NB4 (cell line): Measurements from ENCODE around the gene NENF.
"Not testable (repeated sequence)": the region's sequence is repeated elsewhere in the genome, so short reads cannot be mapped to it uniquely, and the experiment has no call there.

Experiments
- DNase-seq: peaks from one replicate; pipeline ENCODE4 v3.0.0; 2010; ENCODE audit warnings: low read depth
- H3K4me3 ChIP-seq: one replicate; pipeline ENCODE4 v1.5.1; 2011; ENCODE audit warnings: mild to moderate bottlenecking, low read depth, low read length, moderate library complexity
- MYC ChIP-seq: IDR thresholded peaks from 2 replicates; pipeline ENCODE4 v1.6.1; 2011; ENCODE audit warnings: low read depth, low read length
- POLR2A ChIP-seq: IDR thresholded peaks from 2 replicates; pipeline ENCODE4 v1.6.1; 2011; ENCODE audit warnings: mild to moderate bottlenecking; ENCODE audit not compliant: insufficient read length; ENCODE audit errors: extremely low read depth
- TF ChIP-seq, protein P1 (sequence below): IDR thresholded peaks from 2 replicates; pipeline ENCODE4 v1.6.1; 2011; ENCODE audit warnings: low read depth, low read length
- TF ChIP-seq, protein P2 (sequence below): IDR thresholded peaks from one replicate; pipeline ENCODE4 v1.5.1; 2012; ENCODE audit warnings: low read depth, low read length

The NENF gene

GRCh38 chr1:212432661-212433576 lies at the start of gene NENF:
Gene NENF, plus strand, starts transcription at chr1:212432920. Its CDS starts 24 bp downstream, at chr1:212432944.
- H3K4me3 ChIP-seq = peak within 1 kb of the TSS; percentile 77
- DNase-seq = peak; percentile 88
- TF ChIP-seq MYC = 0 out of 2 replicates have a peak, but pooled peaks have one; percentile 8
- peak; percentile 87 for TF ChIP-seq POLR2A
- TF ChIP-seq, protein P1, sequence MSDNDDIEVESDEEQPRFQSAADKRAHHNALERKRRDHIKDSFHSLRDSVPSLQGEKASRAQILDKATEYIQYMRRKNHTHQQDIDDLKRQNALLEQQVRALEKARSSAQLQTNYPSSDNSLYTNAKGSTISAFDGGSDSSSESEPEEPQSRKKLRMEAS = no peak
- TF ChIP-seq, protein P2, sequence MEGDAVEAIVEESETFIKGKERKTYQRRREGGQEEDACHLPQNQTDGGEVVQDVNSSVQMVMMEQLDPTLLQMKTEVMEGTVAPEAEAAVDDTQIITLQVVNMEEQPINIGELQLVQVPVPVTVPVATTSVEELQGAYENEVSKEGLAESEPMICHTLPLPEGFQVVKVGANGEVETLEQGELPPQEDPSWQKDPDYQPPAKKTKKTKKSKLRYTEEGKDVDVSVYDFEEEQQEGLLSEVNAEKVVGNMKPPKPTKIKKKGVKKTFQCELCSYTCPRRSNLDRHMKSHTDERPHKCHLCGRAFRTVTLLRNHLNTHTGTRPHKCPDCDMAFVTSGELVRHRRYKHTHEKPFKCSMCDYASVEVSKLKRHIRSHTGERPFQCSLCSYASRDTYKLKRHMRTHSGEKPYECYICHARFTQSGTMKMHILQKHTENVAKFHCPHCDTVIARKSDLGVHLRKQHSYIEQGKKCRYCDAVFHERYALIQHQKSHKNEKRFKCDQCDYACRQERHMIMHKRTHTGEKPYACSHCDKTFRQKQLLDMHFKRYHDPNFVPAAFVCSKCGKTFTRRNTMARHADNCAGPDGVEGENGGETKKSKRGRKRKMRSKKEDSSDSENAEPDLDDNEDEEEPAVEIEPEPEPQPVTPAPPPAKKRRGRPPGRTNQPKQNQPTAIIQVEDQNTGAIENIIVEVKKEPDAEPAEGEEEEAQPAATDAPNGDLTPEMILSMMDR = no peak

DNA sequence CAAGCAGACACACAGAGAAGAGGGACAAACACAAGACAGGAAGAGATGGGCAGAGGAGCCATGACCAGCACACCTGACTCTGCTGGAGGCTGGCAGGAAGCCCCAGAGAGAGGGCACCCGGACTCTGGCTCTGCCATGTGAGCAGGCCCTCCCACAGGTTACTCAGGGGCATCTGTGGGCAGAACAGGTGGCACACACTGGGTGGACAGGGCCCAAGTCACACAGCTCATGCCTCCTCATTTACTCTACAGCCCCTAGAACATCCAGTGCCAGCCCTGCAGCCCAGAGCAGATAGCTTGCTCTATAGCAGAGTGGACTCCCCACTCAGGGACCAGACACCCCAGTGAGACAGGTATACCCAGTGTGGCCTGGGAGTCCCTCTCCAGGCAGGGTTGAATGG lies 46.7 kb upstream of the NENF start:
- no peak for DNase-seq
- TF ChIP-seq POLR2A (no peak), MYC (no peak)
- TF ChIP-seq, protein P2 = no peak
- TF ChIP-seq, protein P1 = no peak
- no peak overlapping the region for H3K4me3 ChIP-seq

- no peak for TF ChIP-seq MYC
- no peak for TF ChIP-seq POLR2A
- TF ChIP-seq, protein P1 = no peak
- TF ChIP-seq, protein P2 = no peak
- DNase-seq = no peak
- H3K4me3 ChIP-seq = no peak overlapping the region
These were observed 43.6 kb upstream of the NENF start for GRCh38 chr1:212388985-212389716.

- not testable (repeated sequence) for H3K4me3 ChIP-seq, DNase-seq
These were observed 36.9 kb upstream of the NENF start for GRCh38 chr1:212395678-212396437.

- TF ChIP-seq, protein P1 = no peak
- TF ChIP-seq MYC (no peak), POLR2A (no peak)
- TF ChIP-seq, protein P2 = no peak
- DNase-seq = no peak
- H3K4me3 ChIP-seq = no peak overlapping the region
These were observed 36.1 kb upstream of the NENF start for GRCh38 chr1:212396638-212397037.

GRCh38 chr1:212397171-212397570 lies 35.5 kb upstream of the NENF start:
- DNase-seq = no peak
- no peak overlapping the region for H3K4me3 ChIP-seq
- TF ChIP-seq, protein P1 = no peak
